ENCODE results near the gene CCDC60. TPM values are rescaled to one million over a fixed set of nuclear protein-coding genes. Genes with fewer than 3 reads are reported as not detected.
A peak's percentile ranks its signal among the peaks of the same experiment; 100 is the strongest.

The CCDC60 gene
- polyA plus RNA-seq, 3 donors, result not detected

GRCh38 chr12:119412811-119413794 is 78.6 kb downstream of the CCDC60 start:
- no peak overlapping the region for H2AFZ ChIP-seq (ENCODE audit: insufficient read depth, low read depth, low read length, poor library complexity, severe bottlenecking)
- DNase-seq, result peak in 1 of 3 donors; percentile 16
- no peak overlapping the region for H3K4me3 ChIP-seq (replicated peaks in 1 of 3; ENCODE audit: low read depth in 2 of 3, low read length in 3 of 3)
- peaks cover 5 to 16% (median 15%) of the 10 kb centered on the region in 3 donors for H3K27me3 Mint-ChIP-seq (ENCODE audit: low read depth in 3 of 3)
- H3K9me3 ChIP-seq (replicated peaks in 1 of 2; ENCODE audit: control insufficient read depth in 1 of 2, insufficient read depth in 1 of 2, low read length in 2 of 2), result no peaks in the 10 kb centered on the region
- no peak overlapping the region for H3K27ac ChIP-seq (ENCODE audit: low read depth in 1 of 2, low read length in 2 of 2)
- no peak overlapping the region for H3K9ac ChIP-seq (ENCODE audit: insufficient read depth, low read length, poor library complexity, severe bottlenecking)
- H3K4me1 Mint-ChIP-seq, result no peaks in the 10 kb centered on the region
- no peak overlapping the region for H3K4me3 Mint-ChIP-seq
- 42% methylated on average over 11 of the region's 21 CpGs for WGBS (ENCODE audit: insufficient coverage)
- H4K20me1 ChIP-seq (ENCODE audit: insufficient read depth, low read length), result no peaks in the 10 kb centered on the region
- no peaks in the 10 kb centered on the region for H3K27me3 ChIP-seq (ENCODE audit: control insufficient read depth in 2 of 2, insufficient read depth in 2 of 2, low read length in 2 of 2)
- no peaks in the 10 kb centered on the region for H3K36me3 ChIP-seq (replicated peaks in 1 of 2; ENCODE audit: control insufficient read depth in 1 of 2, insufficient read depth in 2 of 2, low read length in 2 of 2)
- TF ChIP-seq CTCF (IDR thresholded peaks at IDR 0.05), result peak; percentile 93
- no peak overlapping the region for H3K4me2 ChIP-seq (replicated peaks; ENCODE audit: extremely low read depth, low read length, poor library complexity, severe bottlenecking)
- no peaks in the 10 kb centered on the region for H3K9me3 Mint-ChIP-seq
- H3K79me2 ChIP-seq (ENCODE audit: insufficient read depth, low read length), result no peaks in the 10 kb centered on the region
- H3K36me3 Mint-ChIP-seq, result no peaks in the 10 kb centered on the region
- no peak overlapping the region for H3K27ac Mint-ChIP-seq
- intact Hi-C loops (cut with micrococcal nuclease), result no loop called here
- no peaks in the 10 kb centered on the region for H3K4me1 ChIP-seq (ENCODE audit: control insufficient read depth in 1 of 2, insufficient read depth in 2 of 2, low read length in 2 of 2)

- intact Hi-C loops (cut with micrococcal nuclease), result no loop called here
- H3K27ac ChIP-seq (ENCODE audit: low read depth in 1 of 2, low read length in 2 of 2), result no peak overlapping the region
- no peaks in the 10 kb centered on the region for H3K4me1 Mint-ChIP-seq
- DNase-seq, result no peak
- no peaks in the 10 kb centered on the region for H4K20me1 ChIP-seq (ENCODE audit: insufficient read depth, low read length)
- H3K27me3 ChIP-seq (ENCODE audit: control insufficient read depth in 2 of 2, insufficient read depth in 2 of 2, low read length in 2 of 2), result no peaks in the 10 kb centered on the region
- no peaks in the 10 kb centered on the region for H3K79me2 ChIP-seq (ENCODE audit: insufficient read depth, low read length)
- no peaks in the 10 kb centered on the region for H3K36me3 ChIP-seq (replicated peaks in 1 of 2; ENCODE audit: control insufficient read depth in 1 of 2, insufficient read depth in 2 of 2, low read length in 2 of 2)
- no peaks in the 10 kb centered on the region for H3K4me1 ChIP-seq (ENCODE audit: control insufficient read depth in 1 of 2, insufficient read depth in 2 of 2, low read length in 2 of 2)
- no peak for TF ChIP-seq CTCF (IDR thresholded peaks at IDR 0.05)
- no peak overlapping the region for H3K4me2 ChIP-seq (replicated peaks; ENCODE audit: extremely low read depth, low read length, poor library complexity, severe bottlenecking)
- no CpG with 5 or more reads among the region's 3 CpGs for WGBS (ENCODE audit: insufficient coverage)
- no peaks in the 10 kb centered on the region for H3K9me3 Mint-ChIP-seq
- no peaks in the 10 kb centered on the region for H3K36me3 Mint-ChIP-seq
- H3K27ac Mint-ChIP-seq, result no peak overlapping the region
- no peak overlapping the region for H3K4me3 ChIP-seq (replicated peaks in 1 of 3; ENCODE audit: low read depth in 2 of 3, low read length in 3 of 3)
- no peak overlapping the region for H3K9ac ChIP-seq (ENCODE audit: insufficient read depth, low read length, poor library complexity, severe bottlenecking)
- peaks cover 7 to 10% (median 9%) of the 10 kb centered on the region in 3 donors for H3K27me3 Mint-ChIP-seq (ENCODE audit: low read depth in 3 of 3)
- H3K4me3 Mint-ChIP-seq, result no peak overlapping the region
- H3K9me3 ChIP-seq (replicated peaks in 1 of 2; ENCODE audit: control insufficient read depth in 1 of 2, insufficient read depth in 1 of 2, low read length in 2 of 2), result no peaks in the 10 kb centered on the region
- H2AFZ ChIP-seq (ENCODE audit: insufficient read depth, low read depth, low read length, poor library complexity, severe bottlenecking), result no peak overlapping the region
Observed at GRCh38 chr12:119415714-119416113, 81.2 kb downstream of the CCDC60 start.

Measured in CD14-positive monocyte (primary cell).